GM12873 (cell line): ENCODE data around the gene C1QTNF12.

ENCODE experiments used
- CTCF ChIP-seq: IDR thresholded peaks from 2 replicates; pipeline ENCODE4 v1.5.1; 2012; ENCODE audit warnings: low read depth, mild to moderate bottlenecking, moderate library complexity, low read length, control low read depth; ENCODE audit not compliant: insufficient read depth; ENCODE audit errors: missing control alignments

The C1QTNF12 gene

GRCh38 chr1:1239614-1240347 lies 6.7 kb downstream of the C1QTNF12 start:
- no peak for TF ChIP-seq CTCF

GRCh38 chr1:1239227-1239613 lies 7.3 kb downstream of the C1QTNF12 start:
- no peak for TF ChIP-seq CTCF

GRCh38 chr1:1238702-1239178 lies 7.8 kb downstream of the C1QTNF12 start:
- no peak for TF ChIP-seq CTCF

- TF ChIP-seq CTCF: no peak
Measured at GRCh38 chr1:1237874-1238701, 8.4 kb downstream of the C1QTNF12 start.

- TF ChIP-seq CTCF: no peak
Measured at GRCh38 chr1:1236945-1237873, 9.3 kb downstream of the C1QTNF12 start.

GRCh38 chr1:1236176-1236763 lies 10.3 kb downstream of the C1QTNF12 start:
- TF ChIP-seq CTCF: no peak
